T-helper 2 cell treated with Interferon-gamma antibody and Interleukin-4, amounts not matched to agents 100 ng/mL and 5 ng/mL, for 36 hours (primary cell): ENCODE data around the gene ANKRD18A. TPM values are rescaled to one million over a fixed set of nuclear protein-coding genes. Genes with fewer than 3 reads are reported as not detected.
"Not testable (repeated sequence)": the region's sequence is repeated elsewhere in the genome, so short reads cannot be mapped to it uniquely, and the experiment has no call there.

Source experiments
- intact Hi-C: fragments of 100-400 bp; cut with micrococcal nuclease; formaldehyde crosslinking; loops from one replicate; pipeline ENCODE4 v1.15.1; 2023
- total RNA-seq: library from RNA; stranded (reverse); gene quantifications from 2 replicates; pipeline ENCODE4 v1.2.3, GENCODE V29; 2022

ANKRD18A gene
- total RNA-seq, 1 donor from 2014 or later: 2.1 TPM

DNA sequence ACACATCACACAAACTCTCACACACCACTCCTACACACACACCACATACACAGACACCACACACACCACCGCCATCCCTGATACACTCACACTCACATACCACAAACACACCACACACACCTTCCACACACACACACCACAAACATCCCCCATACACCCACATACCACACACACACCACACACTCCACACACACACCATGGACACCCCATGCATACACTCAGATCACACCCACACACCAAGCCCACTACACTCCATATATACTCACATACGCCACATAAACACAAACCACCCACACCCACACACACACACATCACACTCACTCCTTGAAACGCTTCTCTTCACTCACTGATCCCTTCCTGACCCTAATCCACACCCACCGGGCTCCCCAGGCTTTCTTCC is 9.1 kb upstream of the ANKRD18A start:
- intact Hi-C loops: no loop called here

DNA sequence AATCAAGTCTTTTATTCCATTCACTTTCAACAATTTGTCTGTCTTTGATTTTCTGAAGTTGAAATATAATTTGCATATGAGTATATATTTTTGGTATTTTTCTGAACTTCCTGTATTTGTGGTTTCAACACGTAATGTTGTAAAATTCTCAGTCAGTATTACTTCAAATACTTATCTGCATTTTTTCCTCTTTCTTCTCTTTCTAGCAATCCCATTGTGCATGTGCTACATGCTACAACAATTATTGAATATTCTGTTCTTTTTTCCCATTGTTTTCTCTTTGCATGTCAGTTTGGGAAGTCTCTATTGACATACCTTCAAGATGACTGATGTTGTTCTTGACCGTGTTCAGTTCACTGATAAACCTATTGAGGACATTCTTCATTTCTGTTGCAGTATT is 5.6 kb upstream of the ANKRD18A start:
- intact Hi-C loops: no loop called here

DNA sequence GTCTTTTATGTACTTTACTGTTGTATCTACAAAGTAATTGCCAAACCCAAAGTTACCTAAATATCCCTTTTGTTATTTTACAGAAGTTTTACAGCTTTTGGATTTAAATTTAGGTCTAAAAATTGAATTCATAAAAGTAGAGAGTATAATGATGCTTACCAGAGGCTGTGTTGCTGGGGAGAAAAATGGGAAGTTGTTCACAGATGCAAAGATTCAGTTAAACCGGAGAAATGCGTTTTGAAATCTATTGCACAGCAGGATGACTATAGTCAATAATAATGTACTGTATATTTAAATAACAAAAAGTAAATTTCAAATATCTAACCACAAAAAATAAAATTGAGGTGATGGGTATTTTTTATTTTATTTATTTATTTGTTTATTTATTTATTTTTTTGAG is 2.6 kb upstream of the ANKRD18A start:
- intact Hi-C loops: no loop called here

GRCh38 chr9:38622288-38622674 is 1.9 kb upstream of the ANKRD18A start:
- intact Hi-C loops: no loop called here

- intact Hi-C loops: no loop called here
Observed at GRCh38 chr9:38621434-38622287, 1.3 kb upstream of the ANKRD18A start.

- intact Hi-C loops: no loop called here
Observed at GRCh38 chr9:38619556-38620447, 594 bp downstream of the ANKRD18A start.

DNA sequence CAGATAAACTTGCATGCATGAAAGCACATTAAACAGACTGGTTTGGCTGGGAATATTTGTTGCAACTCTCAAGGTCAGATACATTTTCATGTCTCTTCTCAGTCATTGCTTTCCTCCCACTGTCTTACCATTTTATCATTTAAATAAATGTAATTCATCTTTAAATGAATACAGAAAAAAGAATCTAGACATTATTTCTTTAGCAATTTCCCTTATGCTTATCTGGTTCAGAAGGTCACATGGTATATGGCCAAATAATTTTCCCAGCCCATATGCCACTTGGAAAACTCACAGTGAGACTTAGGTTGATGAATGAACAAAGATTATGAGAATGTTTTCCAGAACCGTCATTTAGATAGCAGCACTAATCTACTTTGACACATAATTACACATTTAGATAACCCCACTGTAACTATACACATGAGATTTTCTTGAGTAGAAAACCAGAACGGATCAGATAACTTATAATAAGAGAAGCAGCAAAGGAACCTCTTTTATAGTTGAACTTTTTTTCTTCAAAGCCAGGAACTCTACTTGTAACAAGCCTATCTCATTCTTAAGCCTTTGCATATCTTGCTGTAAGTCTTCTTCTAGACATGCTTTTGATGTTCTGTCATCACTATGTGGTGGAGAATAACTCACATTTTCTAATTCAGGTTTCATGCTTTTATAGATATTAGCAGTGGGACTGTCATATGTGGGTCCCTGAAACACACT is 22.2 kb downstream of the ANKRD18A start:
- intact Hi-C loops: not testable (repeated sequence)

DNA sequence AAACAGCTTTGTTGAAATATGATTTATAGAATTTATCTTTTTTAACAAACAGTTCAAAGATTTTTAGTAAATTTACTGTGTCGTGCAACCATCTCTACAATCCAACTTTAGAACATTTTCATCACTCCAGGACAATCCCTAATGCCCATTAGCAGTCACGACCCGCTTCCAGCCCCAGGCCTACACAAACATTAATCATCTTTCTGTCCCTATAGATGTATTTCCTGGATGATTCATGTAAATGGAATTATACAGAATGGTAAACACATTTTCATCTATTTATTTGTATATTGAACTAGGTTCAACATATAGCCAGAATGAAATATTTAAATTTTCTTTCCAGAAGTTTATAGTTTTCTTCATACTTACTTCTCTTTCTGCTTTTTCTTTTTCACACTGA is 25.3 kb downstream of the ANKRD18A start:
- intact Hi-C loops: not testable (repeated sequence)

DNA sequence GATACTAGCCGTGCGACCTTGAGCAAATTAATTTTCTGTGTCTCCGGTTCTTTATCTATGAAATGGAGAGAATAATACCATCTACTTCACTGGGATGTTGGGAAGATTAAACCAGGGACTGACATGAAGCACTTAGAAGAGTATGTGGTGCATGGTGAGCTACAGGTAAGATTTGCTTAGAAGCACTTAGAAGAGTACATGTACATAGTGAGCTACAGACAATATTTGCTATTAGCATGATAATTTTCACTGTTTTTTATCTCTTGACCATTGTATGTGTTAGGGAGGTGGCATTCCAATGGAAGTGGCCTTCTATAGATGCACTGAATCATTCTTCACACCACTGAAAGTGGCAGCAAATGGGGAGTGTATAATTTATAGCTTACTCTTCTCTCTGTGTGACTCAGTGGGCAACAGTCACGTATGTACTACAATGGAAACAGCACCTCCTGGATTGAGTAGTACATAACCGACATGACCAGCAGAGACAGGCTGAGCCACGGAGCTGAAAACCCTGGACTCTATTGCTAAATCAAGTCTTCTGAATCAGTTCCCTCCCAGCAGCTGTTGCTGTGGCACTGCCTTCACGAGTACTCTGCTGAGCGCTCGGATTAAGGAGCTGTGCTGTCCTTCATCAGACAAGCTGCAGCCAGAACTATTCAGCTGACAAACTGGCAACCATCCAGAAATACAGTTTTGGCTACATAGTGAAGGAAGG is 28.9 kb downstream of the ANKRD18A start:
- intact Hi-C loops: not testable (repeated sequence)

- intact Hi-C loops: not testable (repeated sequence)
Observed at GRCh38 chr9:38583765-38584164, 36.6 kb downstream of the ANKRD18A start.

GRCh38 chr9:38580112-38580511 is 40.3 kb downstream of the ANKRD18A start:
- intact Hi-C loops: not testable (repeated sequence)

DNA sequence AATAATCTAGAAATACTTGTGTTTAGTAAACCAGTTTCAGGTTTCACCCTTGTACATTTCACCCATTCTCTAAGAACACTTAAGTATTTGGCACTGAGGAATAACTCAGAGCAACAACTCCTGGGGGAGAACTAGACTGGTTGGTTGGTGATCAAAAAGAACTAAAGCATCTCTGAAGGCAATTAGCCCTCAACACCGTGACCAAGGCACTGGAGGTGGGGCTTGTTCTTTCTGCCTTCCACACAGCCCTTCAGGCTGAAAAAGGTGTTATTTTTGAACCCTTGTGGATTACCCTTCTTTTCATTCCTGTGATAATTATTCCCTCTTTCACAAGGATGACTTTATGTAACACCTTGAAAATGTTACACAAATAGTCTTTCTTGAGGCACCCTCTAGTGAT is 44.2 kb downstream of the ANKRD18A start:
- intact Hi-C loops: loop anchor here (10.0 kb wide), 1 partner anchor 161 kb away; no protein-coding TSS in a partner anchor

GRCh38 chr9:38566048-38566447 is 54.3 kb downstream of the ANKRD18A start:
- intact Hi-C loops: not testable (repeated sequence)

GRCh38 chr9:38565178-38565577 is 55.2 kb downstream of the ANKRD18A start:
- intact Hi-C loops: not testable (repeated sequence)

- intact Hi-C loops: not testable (repeated sequence)
Observed at GRCh38 chr9:38563911-38564310, 56.5 kb downstream of the ANKRD18A start.

DNA sequence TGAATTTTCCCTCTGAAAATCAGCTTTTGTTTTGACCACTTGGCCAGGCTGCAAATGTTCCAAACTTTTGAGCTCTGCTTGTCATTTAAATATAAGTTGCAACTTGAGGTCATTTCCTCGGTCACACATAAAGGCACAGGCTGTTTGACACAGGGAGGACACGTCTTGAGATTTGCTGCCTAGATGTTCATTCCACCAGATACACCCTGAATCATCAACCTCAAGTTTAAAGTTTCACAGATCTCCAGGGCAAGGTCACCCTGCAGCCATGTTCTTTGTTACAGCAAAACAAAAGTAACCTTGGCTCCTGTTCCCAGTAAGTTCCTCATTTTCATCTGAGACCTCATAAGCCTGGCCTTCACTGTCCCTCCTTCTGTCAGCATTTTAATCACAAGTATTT is 59.3 kb downstream of the ANKRD18A start:
- intact Hi-C loops: not testable (repeated sequence)

- intact Hi-C loops: not testable (repeated sequence)
Observed at GRCh38 chr9:38559172-38559571, 61.2 kb downstream of the ANKRD18A start.

DNA sequence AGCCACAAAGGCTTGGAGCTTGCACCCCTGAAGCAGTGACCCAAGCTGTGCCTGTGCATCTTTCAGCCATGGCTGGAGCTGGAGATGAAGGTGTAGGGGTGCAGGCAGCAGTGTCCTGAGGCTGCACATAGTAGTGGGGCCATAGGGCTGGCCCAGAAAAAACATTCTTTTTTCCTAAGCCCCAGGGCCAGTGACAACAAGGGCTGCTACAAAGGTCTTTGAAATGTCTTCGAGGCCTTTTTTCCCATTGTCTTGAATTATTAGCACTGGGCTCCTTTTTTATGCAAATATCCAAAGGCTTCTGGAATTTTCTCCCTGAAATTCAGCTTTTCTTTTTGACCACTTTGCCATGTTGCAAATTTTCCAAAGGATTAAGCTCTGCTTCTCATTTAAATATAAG is 62.6 kb downstream of the ANKRD18A start:
- intact Hi-C loops: not testable (repeated sequence)

DNA sequence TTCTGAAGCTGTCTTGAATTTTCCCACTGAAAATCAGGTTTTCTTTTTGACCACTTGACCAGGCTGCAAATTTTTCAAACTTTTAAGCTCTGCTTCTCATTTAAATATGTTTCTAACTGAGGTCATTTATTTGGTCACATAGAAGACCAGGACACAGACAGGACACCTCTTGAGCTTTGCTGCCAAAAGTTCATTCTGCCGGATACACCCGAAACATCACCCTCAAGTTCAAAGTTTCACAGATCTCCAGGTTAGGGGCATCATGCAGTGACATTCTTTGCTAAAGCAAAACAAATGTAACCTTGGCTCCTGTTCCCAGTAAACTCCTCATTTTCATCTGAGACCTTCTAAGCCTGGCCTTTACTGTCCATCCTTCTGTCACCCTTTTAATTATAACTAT is 65.4 kb downstream of the ANKRD18A start:
- intact Hi-C loops: not testable (repeated sequence)

DNA sequence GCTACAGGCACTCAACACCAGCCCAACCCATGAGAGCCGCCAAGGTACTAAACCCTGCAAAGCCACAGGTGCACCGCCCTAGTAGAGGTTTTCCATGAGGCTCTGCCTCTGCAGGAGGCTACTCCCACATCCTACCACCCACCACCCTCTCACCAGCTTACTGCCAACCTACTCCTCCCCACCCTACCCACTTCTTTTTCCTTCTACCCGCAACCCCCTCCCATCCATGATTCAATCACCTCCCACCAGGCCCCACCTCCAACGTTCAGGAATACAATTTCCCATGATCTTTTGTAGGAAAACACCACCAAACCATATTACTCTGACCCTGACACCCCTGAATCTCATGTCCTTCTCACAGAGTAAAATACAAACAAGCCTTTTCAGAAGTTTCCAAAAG is 67.4 kb downstream of the ANKRD18A start:
- intact Hi-C loops: not testable (repeated sequence)
